Prostate gland (tissue), 2 donors: ENCODE measurements around the gene COTL1. TPM values are rescaled to one million over a fixed set of nuclear protein-coding genes. Genes with fewer than 3 reads are reported as not detected.

ENCODE experiments used
- DNase-seq: peaks from one replicate; pipeline ENCODE4 v3.0.0-alpha.2; 2019; ENCODE audit warnings: low spot score
- H3K27ac ChIP-seq, 2 donors: fragments of 200-600 bp; sonication (generic); 2 replicates each; pipeline ENCODE4 v1.5.1; 2017 to 2019
- H3K27me3 ChIP-seq: fragments of 200-600 bp; sonication (generic); replicated peaks from 2 replicates; pipeline ENCODE4 v1.5.1; 2019; ENCODE audit not compliant: insufficient read depth
- H3K36me3 ChIP-seq, 2 donors: fragments of 200-600 bp; sonication (generic); 1 replicate in 1 of 2; 2 replicates in 1 of 2; pipeline versions ENCODE4 v1.5.1 to v1.8.1; 2017 to 2019
- H3K4me1 ChIP-seq: fragments of 200-600 bp; sonication (generic); replicated peaks from 2 replicates; pipeline ENCODE4 v1.5.1; 2019
- H3K4me3 ChIP-seq, 2 donors: fragments of 200-600 bp; sonication (generic); 2 replicates each; pipeline ENCODE4 v1.5.1; 2017 to 2019
- H3K9me3 ChIP-seq: fragments of 200-600 bp; sonication (generic); 2 replicates; pipeline ENCODE4 v1.5.1; 2017
- CTCF ChIP-seq, 4 experiments: fragments of 200-600 bp in 2 of 4; fragments of 450-650 bp in 2 of 4; sonication (generic) in 2 of 4; IDR thresholded peaks; 1 replicate in 3 of 4; 2 replicates in 1 of 4; pipeline ENCODE4 v1.5.1; 2016 to 2019; ENCODE audit warnings: antibody characterized with exemption in 4 of 4, mild to moderate bottlenecking in 2 of 4, moderate library complexity in 2 of 4
- POLR2A ChIP-seq: fragments of 450-650 bp; IDR thresholded peaks from one replicate; pipeline ENCODE4 v1.6.1; 2016; ENCODE audit warnings: antibody characterized with exemption, mild to moderate bottlenecking
- POLR2AphosphoS5 ChIP-seq: sonication (generic); formaldehyde crosslinking; IDR thresholded peaks from one replicate; pipeline ENCODE4 v1.6.1; 2017; ENCODE audit warnings: antibody characterized with exemption
- WGBS: methylation state at CpG from one replicate; pipeline ENCODE4 v1.1.5; 2018; 5-methylcytosine and 5-hydroxymethylcytosine counted together
- intact Hi-C: fragments of 100-400 bp; cut with DNase I; formaldehyde crosslinking; loops from one replicate; pipeline ENCODE4 v1.14.2; 2022
- total RNA-seq, 2 donors: library from RNA; depleted of rRNA; stranded (reverse); fragments of >200 nt; gene quantifications; one replicate each; pipeline ENCODE4 v1.1.0, GENCODE V29; 2016

COTL1 gene
- total RNA-seq, 2 donors from 2014 or later = 46.8 to 110 TPM

GRCh38 chr16:84546669-84547545 is 71.0 kb downstream of the COTL1 start:
- WGBS = 89% methylated on average over 22 of the region's 22 CpGs
- DNase-seq = no peak
- Histone ChIP-seq H3K27ac (no peak overlapping the region), H3K27me3 (no peaks in the 10 kb centered on the region), H3K9me3 (no peaks in the 10 kb centered on the region), H3K36me3 (no peaks in the 10 kb centered on the region), H3K4me3 (no peak overlapping the region), H3K4me1 (no peaks in the 10 kb centered on the region)
- TF ChIP-seq CTCF (IDR thresholded peaks at IDR 0.05) = no peak
- no peak for TF ChIP-seq POLR2A
- TF ChIP-seq POLR2AphosphoS5 = no peak
- intact Hi-C loops = no loop called here

DNA sequence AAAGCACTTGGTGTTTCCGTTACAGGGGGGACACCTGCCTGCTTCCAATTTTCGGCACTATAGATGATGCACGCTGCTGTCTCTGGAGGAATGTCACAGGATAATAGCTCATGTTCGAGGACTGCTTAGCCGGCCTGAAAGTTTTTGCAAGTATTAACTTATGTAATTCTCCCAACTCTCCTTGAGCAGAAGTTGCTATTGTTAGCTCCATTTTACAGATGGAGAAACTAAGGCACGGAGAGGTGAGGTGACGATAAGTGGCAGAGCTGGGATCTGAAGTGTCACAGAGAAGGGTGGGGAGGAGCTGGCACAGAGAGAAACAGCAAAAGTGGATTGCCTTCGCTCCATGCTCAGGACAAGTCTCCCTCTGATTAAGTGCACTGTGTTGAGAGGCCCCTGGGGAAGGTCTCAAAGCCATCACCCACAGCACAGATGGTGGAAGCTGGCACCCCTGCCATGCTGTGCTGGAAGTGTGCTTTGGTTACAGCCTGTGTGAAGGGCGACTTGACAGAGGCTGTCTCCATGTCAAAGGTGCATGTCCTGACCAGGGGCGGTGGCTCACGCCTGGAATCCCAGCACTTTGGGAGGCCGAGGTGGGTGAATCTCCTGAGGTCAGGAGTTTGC is 72.7 kb downstream of the COTL1 start:
- H3K4me1 ChIP-seq = peaks cover 2% of the 10 kb centered on the region
- DNase-seq = no peak
- H3K27ac ChIP-seq = no peak overlapping the region
- WGBS = 85% methylated on average over 12 of the region's 12 CpGs
- no peak for TF ChIP-seq POLR2AphosphoS5
- no peak for TF ChIP-seq CTCF (IDR thresholded peaks at IDR 0.05)
- no peak for TF ChIP-seq POLR2A
- no peaks in the 10 kb centered on the region for H3K9me3 ChIP-seq
- H3K4me3 ChIP-seq = no peak overlapping the region
- no peaks in the 10 kb centered on the region for H3K27me3 ChIP-seq
- intact Hi-C loops = no loop called here
- no peaks in the 10 kb centered on the region for H3K36me3 ChIP-seq

- H3K4me1 ChIP-seq = peaks cover 2% of the 10 kb centered on the region
- TF ChIP-seq POLR2AphosphoS5 = no peak
- no peak for TF ChIP-seq POLR2A
- TF ChIP-seq CTCF (IDR thresholded peaks at IDR 0.05) = no peak
- no peaks in the 10 kb centered on the region for H3K27me3 ChIP-seq
- H3K4me3 ChIP-seq = no peak overlapping the region
- WGBS = 43% methylated on average over 25 of the region's 25 CpGs
- no peaks in the 10 kb centered on the region for H3K9me3 ChIP-seq
- no peak for DNase-seq
- H3K36me3 ChIP-seq = no peaks in the 10 kb centered on the region
- no peak overlapping the region for H3K27ac ChIP-seq
- intact Hi-C loops = no loop called here
These were observed 73.7 kb downstream of the COTL1 start for GRCh38 chr16:84544031-84544773.

GRCh38 chr16:84543253-84543652 is 74.6 kb downstream of the COTL1 start:
- intact Hi-C loops = no loop called here
- DNase-seq = no peak
- H3K27me3 ChIP-seq = no peaks in the 10 kb centered on the region
- H3K9me3 ChIP-seq = no peaks in the 10 kb centered on the region
- H3K36me3 ChIP-seq = no peaks in the 10 kb centered on the region
- 98% methylated on average over 2 of the region's 2 CpGs for WGBS
- no peak overlapping the region for H3K27ac ChIP-seq
- TF ChIP-seq CTCF (IDR thresholded peaks at IDR 0.05) = no peak
- TF ChIP-seq POLR2AphosphoS5 = no peak
- TF ChIP-seq POLR2A = no peak
- H3K4me3 ChIP-seq = no peak overlapping the region
- H3K4me1 ChIP-seq = peaks cover 2% of the 10 kb centered on the region
